Measurements from ENCODE around the gene PDCD11.
"Not testable (repeated sequence)": the region's sequence is repeated elsewhere in the genome, so short reads cannot be mapped to it uniquely, and the experiment has no call there.

PDCD11 gene

DNA sequence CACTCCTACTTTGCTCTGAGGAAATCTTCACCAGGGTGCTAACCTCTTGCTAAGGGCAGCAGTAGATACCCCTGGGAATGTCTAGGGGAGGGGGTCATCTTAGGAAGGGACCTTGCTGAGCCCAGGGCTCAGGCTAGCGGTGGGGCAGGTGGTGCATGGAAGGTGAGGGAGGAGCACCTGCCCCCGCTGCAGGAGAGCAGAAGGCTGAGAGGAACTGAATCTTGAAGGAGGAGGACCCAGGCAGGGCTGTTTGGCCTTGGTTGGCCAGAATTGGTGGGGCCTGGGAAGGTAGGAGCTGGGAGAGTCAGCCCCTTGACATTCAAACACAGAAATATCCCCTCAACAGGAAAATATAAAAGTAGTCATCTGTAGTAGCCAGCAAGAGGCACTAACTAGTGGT is 75.6 kb downstream of the PDCD11 start:
- DNase-seq (ENCODE audit: low read depth): no peak

DNA sequence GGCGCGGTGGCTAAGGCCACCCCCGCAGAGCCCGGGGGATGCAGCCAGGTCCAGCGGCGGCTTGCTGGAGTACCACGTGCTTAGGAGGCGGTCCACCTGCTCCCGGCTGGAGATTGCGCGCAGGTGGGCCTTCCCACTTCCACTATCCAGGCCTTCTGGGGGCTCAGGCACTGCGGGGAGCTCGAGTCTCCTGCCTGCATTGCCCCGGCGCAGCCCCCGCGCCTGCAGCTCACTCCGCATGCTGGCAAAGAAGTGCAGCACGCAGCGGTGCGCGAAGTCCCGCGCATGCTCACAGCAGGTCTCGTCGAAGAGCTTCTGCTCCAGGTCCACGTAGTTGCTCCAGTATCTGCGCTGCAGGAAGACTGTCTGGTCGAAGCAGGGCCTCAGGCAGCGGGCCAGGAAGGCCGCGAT is 76.8 kb downstream of the PDCD11 start:
- DNase-seq (ENCODE audit: low read depth): no peak

DNA sequence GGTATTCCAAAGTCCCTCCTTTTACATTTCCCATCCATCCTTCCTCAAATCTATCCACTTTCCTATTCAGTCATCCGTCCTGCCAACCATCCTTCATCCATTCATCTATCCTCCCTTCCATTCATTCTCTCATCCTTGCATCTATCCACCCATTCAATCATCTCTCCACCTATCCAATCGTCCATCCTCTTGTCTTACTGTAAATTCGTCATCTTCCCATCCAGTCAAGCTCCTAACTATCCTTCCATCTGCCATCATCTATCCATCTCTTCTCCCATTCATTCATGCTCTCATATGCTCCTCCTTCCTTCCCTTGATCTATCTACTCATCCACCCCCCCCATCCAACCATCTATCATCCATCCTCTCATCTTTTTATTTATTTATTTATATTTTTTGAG is 77.7 kb downstream of the PDCD11 start:
- no peak for DNase-seq (ENCODE audit: low read depth)

DNA sequence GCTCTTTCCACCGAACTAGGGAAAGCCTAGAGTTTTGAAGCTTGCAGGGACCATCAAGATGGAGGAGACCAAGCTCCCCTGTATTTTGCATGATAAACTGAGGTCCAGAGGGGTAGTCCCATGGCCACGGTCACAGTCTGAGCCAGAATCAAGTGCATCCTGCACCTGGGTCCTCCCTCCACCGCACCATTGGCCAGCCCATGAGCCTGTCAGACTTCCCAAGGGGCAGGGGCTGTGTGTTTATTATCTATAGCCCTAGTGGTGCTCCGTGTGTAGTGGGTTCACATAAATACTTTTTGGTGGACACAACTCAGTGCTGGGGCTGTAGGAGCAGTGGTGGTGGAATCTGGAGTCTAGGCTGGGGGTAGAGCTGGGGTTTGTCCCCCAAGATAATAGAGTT is 79.0 kb downstream of the PDCD11 start:
- DNase-seq (ENCODE audit: low read depth): no peak

DNA sequence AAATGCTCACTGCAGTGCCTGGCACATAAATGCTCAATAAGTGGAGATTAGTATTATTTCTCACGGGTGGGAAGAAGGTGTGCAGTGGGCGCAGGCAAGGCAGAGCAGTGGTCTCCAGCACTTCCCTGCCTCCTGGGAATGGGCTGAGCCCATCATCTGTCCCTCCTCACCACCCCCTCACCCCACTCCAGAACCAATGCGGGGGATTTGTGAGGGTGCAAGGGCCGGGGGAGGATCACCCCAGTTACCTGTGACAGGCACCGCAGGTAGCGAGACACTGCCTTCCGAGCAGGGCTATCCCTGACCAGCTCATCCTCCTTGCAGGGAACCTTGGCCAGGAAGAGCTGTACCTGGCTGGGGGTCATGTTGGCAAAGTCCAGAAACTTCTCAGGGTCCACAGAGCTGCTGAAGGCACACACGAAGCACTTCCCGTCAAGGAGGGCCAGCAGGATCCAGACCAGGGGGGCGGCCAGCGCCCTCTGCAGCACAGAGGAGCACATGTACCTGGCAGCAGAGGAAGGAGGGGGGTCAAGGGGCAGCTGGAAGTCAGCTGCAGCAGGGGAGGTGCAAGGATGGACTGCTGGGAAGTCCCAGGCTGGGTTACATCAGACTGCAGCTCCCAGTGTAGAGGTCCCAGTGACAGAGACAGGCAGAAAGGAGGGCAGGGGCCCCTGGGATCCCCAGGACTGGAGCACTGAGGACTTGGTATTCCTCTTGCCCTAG is 79.8 kb downstream of the PDCD11 start:
- no peak for DNase-seq (ENCODE audit: low read depth)

DNA sequence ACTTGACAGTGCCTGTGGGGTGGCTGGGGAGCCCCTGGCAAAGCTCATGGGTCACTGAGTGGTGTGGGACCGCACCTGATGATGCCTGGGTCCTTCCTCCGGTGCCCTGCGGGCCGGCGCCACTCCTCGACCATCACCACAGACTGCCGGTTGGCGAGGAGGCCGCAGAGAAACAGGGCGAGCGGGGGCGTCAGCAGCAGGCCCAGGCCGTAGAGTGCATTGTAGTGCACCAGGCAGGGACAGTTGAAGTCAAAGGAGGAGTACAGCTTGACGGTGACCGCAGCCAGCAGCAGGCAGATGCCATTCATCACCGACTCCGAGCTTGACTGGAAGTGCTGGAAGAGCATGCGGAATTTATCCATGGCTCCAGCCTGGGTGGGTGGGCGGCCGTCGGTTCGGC is 82.2 kb downstream of the PDCD11 start:
- no peak for DNase-seq (ENCODE audit: low read depth)

DNA sequence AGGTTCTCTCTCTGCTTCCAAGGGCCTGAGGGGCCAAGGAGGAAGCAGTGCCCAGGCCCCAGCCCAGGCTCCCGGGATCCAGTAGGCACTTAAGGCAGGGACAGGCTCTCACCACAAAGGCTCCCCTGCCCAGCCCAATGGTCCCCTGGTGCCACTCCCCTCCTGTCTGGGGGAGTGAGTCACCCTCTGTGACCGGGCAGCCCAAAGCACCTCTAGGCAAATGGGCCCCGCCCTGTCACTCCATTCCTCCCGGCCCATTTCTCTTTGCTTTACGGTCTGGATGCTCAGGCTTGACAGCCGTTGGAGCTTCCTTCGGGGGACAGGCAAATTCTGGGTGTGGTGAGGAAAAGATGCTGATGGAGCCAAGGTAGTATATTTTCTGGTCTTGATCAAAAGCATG is 82.7 kb downstream of the PDCD11 start, which contains the start of gene CALHM3:
CALHM3 (minus strand) TSS at position 106 of the 400 bp plus-strand sequence. CDS start 208 bp downstream, outside the sequence.
- no peak for DNase-seq (ENCODE audit: low read depth)

DNA sequence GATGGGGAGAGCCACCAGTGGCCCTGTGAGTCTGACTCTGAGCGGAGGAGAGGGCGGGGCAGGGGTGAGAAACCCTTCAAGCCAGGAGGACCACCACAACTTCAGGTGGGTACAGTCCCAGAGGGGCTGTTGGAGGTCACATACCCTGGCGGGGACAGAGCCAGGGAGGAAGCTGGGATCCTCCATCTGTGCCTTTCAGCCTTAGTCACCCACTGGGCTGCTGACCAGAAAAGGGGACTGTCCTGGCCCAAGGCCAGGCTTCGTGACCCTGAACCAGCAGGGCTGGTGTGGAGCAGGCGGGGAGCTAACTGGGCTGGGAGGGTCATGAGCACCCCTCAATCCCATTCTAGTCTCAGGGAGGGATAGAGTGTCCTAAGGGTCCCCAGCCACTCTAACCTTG is 84.1 kb downstream of the PDCD11 start:
- DNase-seq (ENCODE audit: low read depth): peak; percentile 13

DNA sequence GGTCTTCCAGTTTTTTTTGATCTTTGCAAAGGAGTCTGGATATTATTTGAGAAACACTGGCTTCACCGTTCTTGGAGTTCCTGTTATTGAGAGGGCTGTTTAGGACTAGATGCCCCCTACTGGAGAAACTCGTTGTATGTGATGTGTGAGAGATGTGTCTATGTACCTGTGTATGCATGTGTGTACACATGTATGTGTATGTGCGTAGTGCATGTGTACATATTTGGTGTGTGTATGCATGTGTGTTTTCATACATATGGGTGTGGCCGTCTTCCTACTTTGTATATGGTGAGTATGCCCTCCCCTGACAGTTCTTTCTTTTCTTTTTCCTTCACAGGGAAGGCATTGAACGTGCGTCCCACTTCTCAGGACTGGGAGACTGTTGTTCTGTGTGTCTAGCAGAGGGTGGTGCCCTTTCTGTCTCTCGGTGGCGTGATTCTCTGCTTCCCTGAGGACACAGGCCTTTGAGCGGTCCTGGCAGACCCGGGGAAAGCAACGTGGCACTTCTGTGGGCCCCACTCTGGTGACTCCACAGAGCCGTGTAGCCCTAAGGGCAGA is 85.6 kb downstream of the PDCD11 start:
- peak; percentile 68 for DNase-seq (ENCODE audit: low read depth)

DNA sequence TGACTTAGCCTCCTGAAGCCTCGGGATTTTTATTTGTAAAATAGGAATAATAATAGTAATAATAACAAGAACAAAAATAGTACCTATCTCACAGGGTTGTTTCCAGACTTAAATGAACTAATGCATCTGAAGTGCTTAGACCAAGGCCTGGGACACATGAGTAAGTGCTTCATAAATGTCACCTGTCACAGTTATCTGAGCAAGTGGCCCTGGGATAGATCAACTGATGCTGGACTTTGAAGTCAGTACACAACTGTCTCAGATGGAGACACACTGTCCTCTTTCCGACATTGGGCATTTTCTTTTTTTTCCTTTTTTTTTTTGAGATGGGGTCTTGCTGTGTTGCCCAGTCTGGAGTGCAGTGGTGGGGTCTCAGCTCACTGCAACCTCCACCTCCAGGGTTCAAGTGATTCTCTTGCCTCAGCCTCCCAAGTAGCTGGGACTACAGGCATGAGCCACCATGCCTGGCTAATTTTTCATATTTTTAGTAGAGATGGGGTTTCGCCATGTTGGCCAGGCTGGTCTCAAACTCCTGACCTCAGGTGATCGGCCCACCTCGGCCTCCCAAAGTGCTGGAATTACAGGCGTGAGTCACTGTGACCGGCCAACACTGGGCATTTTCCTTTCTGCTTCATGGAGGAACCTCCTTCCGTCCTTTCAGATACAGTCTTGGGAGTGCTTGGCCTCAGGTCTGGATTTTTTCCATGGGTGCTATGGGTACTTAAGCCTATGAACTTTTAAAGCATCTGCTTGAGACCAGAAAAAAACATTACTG is 90.4 kb downstream of the PDCD11 start:
- DNase-seq (ENCODE audit: low read depth): not testable (repeated sequence)

DNA sequence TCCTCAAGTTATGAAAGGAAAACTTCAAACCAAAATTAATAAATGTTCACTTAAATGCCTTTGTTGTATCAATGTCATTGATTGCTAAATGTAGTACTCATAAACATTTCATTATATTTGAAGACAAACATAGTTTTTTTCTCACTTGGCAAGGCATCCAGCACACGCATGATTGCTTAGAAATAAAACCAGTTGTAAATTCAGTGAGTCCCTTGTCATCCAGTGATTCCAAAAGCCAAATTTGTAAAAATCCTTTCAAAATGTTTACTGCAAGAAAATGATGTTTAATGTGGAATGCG is 90.9 kb downstream of the PDCD11 start:
- DNase-seq (ENCODE audit: low read depth): no peak

DNA sequence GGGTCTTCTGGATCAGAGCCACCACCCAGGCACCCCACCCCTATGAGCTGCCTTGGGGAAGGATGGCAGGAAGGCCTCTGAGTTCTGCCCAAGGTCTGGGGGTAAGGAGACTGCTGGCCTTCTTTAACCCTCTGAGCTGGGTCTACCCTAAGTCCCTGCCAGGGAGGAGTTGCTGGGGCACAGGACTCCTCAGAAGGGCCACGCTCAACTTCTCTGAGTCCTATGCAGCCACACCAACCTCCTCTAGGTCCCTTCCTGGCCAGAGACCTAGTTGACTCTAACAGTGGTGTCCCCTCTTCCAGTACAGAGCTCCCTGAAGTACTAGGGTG is 94.5 kb downstream of the PDCD11 start:
- no peak for DNase-seq (ENCODE audit: low read depth)

DNA sequence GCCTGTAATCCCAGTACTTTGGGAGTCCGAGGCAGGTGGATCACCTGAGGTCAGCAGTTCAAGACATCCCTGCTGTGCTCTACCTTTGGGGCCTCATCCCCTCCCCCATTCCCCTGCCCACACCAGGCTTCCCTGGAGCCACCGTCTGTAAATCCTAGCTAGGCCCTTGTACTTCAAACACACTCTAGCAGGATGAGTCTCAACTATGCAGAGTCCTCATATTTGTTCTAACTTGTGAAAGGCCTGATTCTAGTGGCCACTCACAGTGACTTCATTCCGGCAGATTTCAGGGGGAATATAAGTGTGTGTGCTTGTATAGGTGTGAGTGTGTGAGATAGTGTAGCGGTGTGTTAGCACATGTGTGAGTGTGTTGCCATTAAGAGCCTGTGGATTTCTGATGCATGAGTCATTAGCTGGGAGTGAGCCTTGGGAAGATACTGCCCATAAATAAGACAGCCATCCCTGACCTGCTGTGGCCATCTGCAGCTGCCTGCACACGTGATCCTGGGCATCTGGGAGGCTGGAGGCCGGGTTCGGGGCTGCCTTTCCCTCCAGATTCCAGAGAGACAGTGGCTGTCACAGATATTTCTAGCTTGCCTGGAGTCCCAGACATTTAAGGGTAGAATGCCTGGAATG is 95.4 kb downstream of the PDCD11 start:
- DNase-seq (ENCODE audit: low read depth): peak; percentile 80

DNA sequence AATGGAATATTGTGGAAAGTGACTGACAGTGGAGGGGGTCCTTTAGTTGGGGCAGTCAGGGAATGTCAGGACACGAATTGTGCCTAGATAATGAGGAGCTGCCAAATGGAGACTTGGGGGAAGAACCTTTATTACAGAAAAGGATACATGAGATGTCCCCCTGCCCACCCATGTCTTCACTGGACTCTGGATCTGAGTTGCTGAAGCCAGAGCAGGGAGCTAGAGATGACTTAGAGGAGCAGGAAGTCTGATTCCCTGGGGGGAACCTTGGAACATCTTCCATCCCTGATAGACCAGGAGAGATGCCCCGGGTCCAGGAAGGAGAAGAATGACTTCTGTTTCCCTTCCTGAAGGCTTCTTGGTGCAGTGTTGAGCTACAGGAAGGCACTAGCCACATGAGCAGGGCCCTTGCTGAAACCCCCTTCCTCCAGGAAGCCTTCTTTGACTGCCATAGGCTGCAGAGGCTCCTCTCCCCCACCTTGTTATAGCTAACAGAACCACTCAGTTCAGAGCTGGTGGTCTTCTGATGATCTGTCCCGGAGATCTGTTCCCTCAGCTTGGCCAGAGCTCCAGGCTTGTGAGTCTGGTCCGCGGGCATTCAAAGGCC is 96.3 kb downstream of the PDCD11 start:
- DNase-seq (ENCODE audit: low read depth): no peak

DNA sequence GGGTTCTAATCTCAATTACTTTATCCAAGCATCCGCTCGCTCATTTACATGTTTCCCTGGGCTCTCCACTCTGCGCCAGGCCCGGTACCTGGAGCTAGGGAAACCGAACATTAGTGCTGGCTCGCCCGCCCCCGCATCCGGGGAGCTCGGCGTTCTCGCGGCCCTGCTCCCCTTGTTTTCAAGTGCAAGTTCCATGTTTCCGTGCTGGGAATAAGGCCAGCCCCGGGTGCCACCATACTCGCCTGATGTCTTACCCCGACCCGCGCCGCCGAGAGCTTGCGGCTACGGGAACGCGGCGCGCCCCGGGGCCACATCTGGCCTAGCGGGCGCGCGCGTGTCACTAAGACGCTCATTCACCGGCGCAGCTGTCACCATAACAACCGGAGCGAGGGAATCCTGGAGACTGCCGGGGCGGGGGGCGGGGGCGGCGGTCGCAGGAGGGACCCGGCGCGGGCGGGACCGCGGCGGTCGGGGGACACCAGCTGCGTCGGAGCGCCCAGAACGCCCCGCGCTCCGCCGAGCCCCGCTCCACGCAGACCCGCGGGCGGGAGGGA is 97.0 kb downstream of the PDCD11 start, which contains the start of gene NEURL1:
NEURL1 (plus strand) TSS at position 344 of the 554 bp plus-strand sequence. CDS start 683 bp downstream, outside the sequence.
- DNase-seq (ENCODE audit: low read depth): no peak

DNA sequence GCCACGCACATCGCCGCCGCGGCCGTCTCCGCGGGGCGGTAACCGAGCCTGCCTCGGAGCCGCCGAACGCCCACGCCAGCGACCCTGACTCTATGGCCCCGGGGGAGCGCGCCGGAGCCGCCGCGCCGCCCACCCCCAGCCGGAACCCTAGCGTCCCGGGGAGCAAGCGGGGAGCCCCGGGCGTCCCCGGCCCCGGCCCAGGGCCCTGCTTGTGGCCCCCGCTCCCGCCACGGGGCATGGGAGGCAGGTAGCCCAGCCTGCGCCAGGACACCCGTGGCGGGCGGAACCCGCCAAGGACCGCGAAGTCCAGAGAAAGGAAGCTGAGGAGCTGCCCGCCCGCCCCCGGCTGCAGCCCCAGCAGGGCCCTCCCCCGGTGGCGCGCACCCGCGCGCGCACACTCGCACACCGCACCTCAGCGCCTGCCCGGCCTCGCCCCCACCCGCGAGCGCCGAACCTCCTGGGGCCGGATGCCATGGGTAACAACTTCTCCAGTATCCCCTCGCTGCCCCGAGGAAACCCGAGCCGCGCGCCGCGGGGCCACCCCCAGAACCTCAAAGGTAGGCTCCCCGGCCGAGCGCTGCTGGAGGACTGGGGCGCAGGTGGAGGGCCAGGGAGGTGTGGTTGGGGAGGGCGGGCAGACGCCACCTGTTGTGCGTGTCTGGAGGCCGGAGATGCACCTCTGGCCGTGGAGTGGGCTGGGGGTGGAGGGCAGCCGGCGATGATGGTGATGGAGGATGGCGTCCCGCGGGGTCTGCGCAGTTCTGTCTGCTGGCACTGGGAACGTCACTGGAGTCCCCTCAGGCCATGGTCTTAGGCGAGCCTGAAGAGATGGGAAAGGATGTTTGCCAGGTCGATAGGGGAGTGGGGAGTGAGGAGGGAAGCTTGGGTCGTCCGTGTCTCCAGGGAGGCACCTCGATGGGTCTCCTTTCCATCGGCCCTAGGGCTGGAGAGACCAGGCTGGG is 97.8 kb downstream of the PDCD11 start:
- DNase-seq (ENCODE audit: low read depth): no peak

DNA sequence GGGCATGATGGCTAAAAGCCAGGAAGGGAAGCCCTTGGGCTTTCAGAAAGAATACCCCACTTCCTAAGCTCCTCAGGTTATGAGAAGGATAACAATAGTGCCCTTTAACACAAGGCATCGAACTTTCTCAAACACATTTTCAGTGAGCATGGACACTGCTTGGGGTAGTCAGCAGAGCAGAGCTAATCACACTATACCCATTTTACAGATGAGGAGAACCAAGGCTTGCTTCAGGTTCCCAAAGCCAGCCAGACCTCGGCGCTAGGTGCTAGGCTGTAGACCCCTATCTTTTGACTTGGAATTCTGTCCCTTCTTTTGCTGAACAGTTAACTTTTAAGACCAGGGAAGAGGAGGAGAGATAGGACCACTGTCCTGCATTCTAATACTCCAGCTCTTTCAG is 98.9 kb downstream of the PDCD11 start:
- DNase-seq (ENCODE audit: low read depth): no peak

All from fibroblast of gingiva (primary cell).